OCI-LY3 (cell line): Measurements from ENCODE around the gene ASF1A.

Experiments
- H2AFZ ChIP-seq: fragments of 200-600, 300-600 bp; shearing (Covaris generic); 2 replicates; pipeline ENCODE4 v1.6.0; 2014; ENCODE audit warnings: antibody characterized with exemption, low read depth, low read length
- H3K27ac ChIP-seq: fragments of 200-600, 300-600 bp; sonication (generic); 2 replicates; pipeline ENCODE4 v1.5.1; 2014; ENCODE audit warnings: mild to moderate bottlenecking, low read length, moderate library complexity, mixed read lengths
- H3K27me3 ChIP-seq: fragments of 200-600, 300-600 bp; sonication (generic); 2 replicates; pipeline ENCODE4 v1.6.1; 2014; ENCODE audit warnings: low read depth, low read length, mixed read lengths
- H3K36me3 ChIP-seq: fragments of 200-600, 300-600 bp; sonication (generic); replicated peaks from 2 replicates; pipeline ENCODE3; 2014; ENCODE audit warnings: low read depth, low read length, mixed read lengths
- H3K4me1 ChIP-seq: fragments of 300-600, 200-600 bp; sonication (generic); 2 replicates; pipeline ENCODE4 v1.6.1; 2014; ENCODE audit warnings: low read length, mixed read lengths
- H3K4me2 ChIP-seq: fragments of 200-600, 300-600 bp; sonication (generic); 2 replicates; pipeline ENCODE4 v1.6.1; 2014; ENCODE audit warnings: low read length, mixed read lengths
- H3K4me3 ChIP-seq: fragments of 300-600, 200-600 bp; sonication (generic); 2 replicates; pipeline ENCODE4 v1.5.1; 2014; ENCODE audit warnings: antibody characterized with exemption, mild to moderate bottlenecking, low read length, moderate library complexity
- H3K79me2 ChIP-seq: fragments of 300-600, 200-600 bp; shearing (Covaris generic); 2 replicates; pipeline ENCODE4 v1.6.1; 2014; ENCODE audit warnings: mild to moderate bottlenecking, low read length, mixed read lengths
- H3K9ac ChIP-seq: fragments of 300-600, 200-600 bp; shearing (Covaris generic); 2 replicates; pipeline ENCODE4 v1.6.0; 2014; ENCODE audit warnings: mild to moderate bottlenecking, low read length, moderate library complexity
- H3K9me3 ChIP-seq: fragments of 200-600, 300-600 bp; shearing (Covaris generic); 2 replicates; pipeline ENCODE4 v1.6.1; 2014; ENCODE audit warnings: low read length, mixed read lengths; ENCODE audit not compliant: insufficient read depth
- H4K20me1 ChIP-seq: fragments of 200-600, 300-600 bp; sonication (generic); 2 replicates; pipeline ENCODE4 v1.6.1; 2016; ENCODE audit warnings: low read length, mixed read lengths; ENCODE audit not compliant: insufficient read depth
- EZH2phosphoT487 ChIP-seq: fragments of 200-600 bp; shearing (Covaris generic); IDR thresholded peaks from 2 replicates; pipeline ENCODE4 v1.6.1; 2018; ENCODE audit warnings: antibody characterized with exemption, mixed run types, low read depth
- TF ChIP-seq, protein P1 (sequence below): fragments of 200-600, 300-600 bp; sonication (generic); IDR thresholded peaks from 2 replicates; pipeline ENCODE4 v1.5.1; 2014; ENCODE audit warnings: antibody characterized with exemption, low read length, low read depth

The ASF1A gene

DNA sequence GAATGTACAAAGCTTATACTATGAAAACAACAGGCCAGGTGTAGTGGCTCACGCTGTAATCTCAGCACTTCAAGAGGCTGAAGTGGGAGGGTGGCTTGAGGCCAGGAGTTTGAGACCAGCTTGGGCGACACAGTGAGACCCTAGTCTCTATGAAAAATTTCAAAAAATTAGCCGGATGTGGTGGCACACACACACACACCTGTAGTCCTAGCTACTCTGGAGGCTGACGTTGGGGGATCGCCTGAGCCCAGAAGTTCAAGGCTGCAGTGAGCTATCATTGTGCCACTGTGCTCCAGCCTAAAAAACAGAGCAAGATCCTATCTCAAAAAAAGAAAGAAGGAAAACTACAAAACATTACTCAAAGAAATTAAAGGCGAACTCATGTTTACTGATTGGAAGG, 7.3 kb upstream of the ASF1A start:
- H3K27ac ChIP-seq = no peak overlapping the region

DNA sequence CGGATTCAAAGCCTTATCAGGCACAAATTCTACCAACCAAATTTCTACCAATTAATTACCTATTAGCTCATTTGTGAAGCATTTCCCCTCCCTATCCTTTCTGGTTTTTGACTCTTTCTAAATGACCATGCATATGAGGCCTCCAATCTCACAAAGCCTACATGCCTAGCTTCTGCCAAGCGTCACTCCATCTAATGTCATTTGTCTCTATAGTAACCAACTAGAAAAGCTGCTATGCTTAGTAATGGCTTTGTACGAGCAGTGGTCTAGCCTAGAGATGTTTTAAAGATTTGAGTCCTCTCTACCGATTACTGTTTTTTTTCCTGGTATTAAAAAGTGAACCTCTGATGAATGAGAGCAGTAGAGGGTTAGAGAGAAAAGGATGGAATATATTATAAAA, 4.8 kb upstream of the ASF1A start:
- Histone ChIP-seq H4K20me1 (peaks cover 4% of the 10 kb centered on the region; the same call in 1 of the 2 replicates), H3K4me2 (no peak overlapping the region), H3K4me1 (peaks cover 46% of the 10 kb centered on the region), H2AFZ (no peak overlapping the region), H3K79me2 (peaks cover 56% of the 10 kb centered on the region), H3K9ac (no peak overlapping the region), H3K9me3 (no peaks in the 10 kb centered on the region), H3K27me3 (no peaks in the 10 kb centered on the region), H3K4me3 (no peak overlapping the region), H3K27ac (no peak overlapping the region), H3K36me3 (no peaks in the 10 kb centered on the region)
- no peak for TF ChIP-seq EZH2phosphoT487
- TF ChIP-seq, protein P1, sequence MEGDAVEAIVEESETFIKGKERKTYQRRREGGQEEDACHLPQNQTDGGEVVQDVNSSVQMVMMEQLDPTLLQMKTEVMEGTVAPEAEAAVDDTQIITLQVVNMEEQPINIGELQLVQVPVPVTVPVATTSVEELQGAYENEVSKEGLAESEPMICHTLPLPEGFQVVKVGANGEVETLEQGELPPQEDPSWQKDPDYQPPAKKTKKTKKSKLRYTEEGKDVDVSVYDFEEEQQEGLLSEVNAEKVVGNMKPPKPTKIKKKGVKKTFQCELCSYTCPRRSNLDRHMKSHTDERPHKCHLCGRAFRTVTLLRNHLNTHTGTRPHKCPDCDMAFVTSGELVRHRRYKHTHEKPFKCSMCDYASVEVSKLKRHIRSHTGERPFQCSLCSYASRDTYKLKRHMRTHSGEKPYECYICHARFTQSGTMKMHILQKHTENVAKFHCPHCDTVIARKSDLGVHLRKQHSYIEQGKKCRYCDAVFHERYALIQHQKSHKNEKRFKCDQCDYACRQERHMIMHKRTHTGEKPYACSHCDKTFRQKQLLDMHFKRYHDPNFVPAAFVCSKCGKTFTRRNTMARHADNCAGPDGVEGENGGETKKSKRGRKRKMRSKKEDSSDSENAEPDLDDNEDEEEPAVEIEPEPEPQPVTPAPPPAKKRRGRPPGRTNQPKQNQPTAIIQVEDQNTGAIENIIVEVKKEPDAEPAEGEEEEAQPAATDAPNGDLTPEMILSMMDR = no peak

More for the DNA sequence above, 7.3 kb upstream of the ASF1A start:
- Histone ChIP-seq H3K36me3 (no peaks in the 10 kb centered on the region), H3K27me3 (no peaks in the 10 kb centered on the region), H2AFZ (no peak overlapping the region), H4K20me1 (peaks cover 4% of the 10 kb centered on the region; the same call in 1 of the 2 replicates), H3K4me2 (no peak overlapping the region), H3K9me3 (no peaks in the 10 kb centered on the region), H3K9ac (no peak overlapping the region), H3K79me2 (peaks cover 52% of the 10 kb centered on the region), H3K4me1 (peaks cover 40% of the 10 kb centered on the region), H3K4me3 (no peak overlapping the region)
- TF ChIP-seq, protein P1 = no peak
- no peak for TF ChIP-seq EZH2phosphoT487

DNA sequence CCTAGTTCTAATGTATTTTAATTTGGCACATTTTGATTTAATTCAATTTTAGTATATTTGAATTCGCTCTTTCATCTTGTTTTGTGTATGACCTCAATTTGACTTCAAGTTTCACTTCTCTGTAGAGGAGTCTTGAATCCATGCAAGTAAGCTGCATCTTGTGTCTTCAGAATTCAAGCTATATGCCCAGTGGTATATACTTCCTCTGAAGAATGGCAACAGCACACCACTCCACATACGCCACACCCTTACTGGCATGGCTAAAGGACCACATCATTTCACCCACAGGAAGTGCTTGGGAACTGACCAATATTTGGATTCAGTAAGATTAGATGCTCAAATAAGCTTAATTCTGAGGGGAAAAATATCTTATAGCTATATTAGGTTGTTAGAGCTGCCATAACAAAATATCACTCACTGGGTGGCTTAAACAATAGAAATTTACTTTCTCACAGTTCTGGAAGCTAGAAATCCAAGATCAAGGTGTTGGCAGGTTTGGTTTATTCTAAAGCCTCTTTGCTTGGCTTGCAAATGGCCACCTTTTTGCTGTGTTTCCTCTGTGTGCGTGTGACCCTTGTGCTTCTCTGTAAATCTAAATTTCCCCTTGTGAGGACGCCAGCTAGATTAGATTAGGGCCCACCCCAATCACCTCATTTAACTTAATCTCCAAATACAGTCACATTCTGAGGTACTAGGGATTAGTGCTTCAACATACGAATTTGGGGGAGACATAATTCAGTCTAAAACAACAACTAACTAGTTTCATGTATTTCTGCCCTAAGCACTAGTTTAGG, 2.8 kb upstream of the ASF1A start:
- TF ChIP-seq, protein P1 = no peak
- TF ChIP-seq EZH2phosphoT487 = no peak
- H3K9ac ChIP-seq = no peak overlapping the region
- peak overlapping the region; percentile 58 for H3K4me3 ChIP-seq
- H3K27ac ChIP-seq = no peak overlapping the region; the same call in 1 of the 2 replicates
- H3K27me3 ChIP-seq = no peaks in the 10 kb centered on the region
- peaks cover 4% of the 10 kb centered on the region; the same call in 1 of the 2 replicates for H4K20me1 ChIP-seq
- H3K9me3 ChIP-seq = no peaks in the 10 kb centered on the region
- H2AFZ ChIP-seq = no peak overlapping the region
- no peaks in the 10 kb centered on the region for H3K36me3 ChIP-seq
- peaks cover 42% of the 10 kb centered on the region for H3K4me1 ChIP-seq
- peak overlapping the region; percentile 73 for H3K4me2 ChIP-seq
- peaks cover 67% of the 10 kb centered on the region for H3K79me2 ChIP-seq

DNA sequence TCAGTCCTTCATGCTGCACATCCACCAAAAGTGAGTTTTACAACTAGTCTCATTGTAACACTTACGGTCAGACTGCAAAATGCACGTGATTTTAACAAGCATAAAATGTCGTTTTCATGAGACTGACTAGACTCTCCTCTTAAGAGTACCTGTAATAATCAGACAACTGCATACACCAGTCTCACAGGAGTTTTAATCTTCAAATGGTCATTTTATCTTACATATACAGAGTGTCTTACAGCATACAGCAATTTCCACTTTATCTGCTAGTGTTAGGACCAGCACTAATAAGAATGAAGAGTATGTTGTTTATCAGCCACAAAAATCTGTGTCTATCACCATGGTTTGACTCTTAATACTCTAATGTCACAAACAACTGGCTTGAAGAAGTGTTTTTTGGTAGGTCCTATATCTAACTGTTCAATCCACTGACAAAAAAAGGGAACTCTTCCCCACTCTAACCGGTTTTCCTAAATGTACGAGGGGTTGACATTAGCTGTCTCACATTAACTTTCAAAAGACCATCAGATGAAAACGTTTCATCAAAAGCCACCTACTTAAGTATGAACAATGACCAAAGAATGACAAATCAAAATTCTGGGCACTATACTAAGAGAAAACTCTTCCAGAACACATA, 1.5 kb upstream of the ASF1A start:
- Histone ChIP-seq H3K36me3 (no peaks in the 10 kb centered on the region), H4K20me1 (peaks cover 4% of the 10 kb centered on the region; the same call in 1 of the 2 replicates), H3K27ac (no peak overlapping the region), H3K79me2 (peaks cover 74% of the 10 kb centered on the region), H3K27me3 (no peaks in the 10 kb centered on the region), H3K4me1 (peaks cover 50% of the 10 kb centered on the region), H3K9me3 (no peaks in the 10 kb centered on the region), H2AFZ (no peak overlapping the region), H3K9ac (peak overlapping the region; percentile 67), H3K4me3 (peak overlapping the region; percentile 94), H3K4me2 (peak overlapping the region; percentile 92)
- no peak for TF ChIP-seq EZH2phosphoT487
- TF ChIP-seq, protein P1 = no peak
